Sciatic nerve (tissue), 2 donors: ENCODE data around the gene SLC9A7. TPM values are rescaled to one million over a fixed set of nuclear protein-coding genes. Genes with fewer than 3 reads are reported as not detected.

Source experiments
- ATAC-seq: fragments of 200-7000 bp; cut with Tn5 transposase; one replicate; pipeline ENCODE4 v1.9.1; 2020; ENCODE audit warnings: mild to moderate bottlenecking, moderate library complexity
- DNase-seq: peaks from one replicate; pipeline ENCODE4 v3.0.0-alpha.2; 2020; ENCODE audit warnings: low spot score
- intact Hi-C: fragments of 100-400 bp; cut with DNase I; formaldehyde crosslinking; loops from one replicate; pipeline ENCODE4 v1.14.2; 2022
- total RNA-seq: library from RNA; stranded (reverse); fragmentation: NEBNext Ultra II Directional; extraction: Animal tissue kit (Norgen Biotek cat#: 25700); gene quantifications from one replicate; pipeline ENCODE4 v1.2.1, GENCODE V29; 2021
- donor health status: DM: no; HTN: no; CAD: no.
- donor health status: DM: no; HTN: no; CAD: no.

Gene SLC9A7
- total RNA-seq, 1 donor from 2014 or later, result 6.5 TPM

DNA sequence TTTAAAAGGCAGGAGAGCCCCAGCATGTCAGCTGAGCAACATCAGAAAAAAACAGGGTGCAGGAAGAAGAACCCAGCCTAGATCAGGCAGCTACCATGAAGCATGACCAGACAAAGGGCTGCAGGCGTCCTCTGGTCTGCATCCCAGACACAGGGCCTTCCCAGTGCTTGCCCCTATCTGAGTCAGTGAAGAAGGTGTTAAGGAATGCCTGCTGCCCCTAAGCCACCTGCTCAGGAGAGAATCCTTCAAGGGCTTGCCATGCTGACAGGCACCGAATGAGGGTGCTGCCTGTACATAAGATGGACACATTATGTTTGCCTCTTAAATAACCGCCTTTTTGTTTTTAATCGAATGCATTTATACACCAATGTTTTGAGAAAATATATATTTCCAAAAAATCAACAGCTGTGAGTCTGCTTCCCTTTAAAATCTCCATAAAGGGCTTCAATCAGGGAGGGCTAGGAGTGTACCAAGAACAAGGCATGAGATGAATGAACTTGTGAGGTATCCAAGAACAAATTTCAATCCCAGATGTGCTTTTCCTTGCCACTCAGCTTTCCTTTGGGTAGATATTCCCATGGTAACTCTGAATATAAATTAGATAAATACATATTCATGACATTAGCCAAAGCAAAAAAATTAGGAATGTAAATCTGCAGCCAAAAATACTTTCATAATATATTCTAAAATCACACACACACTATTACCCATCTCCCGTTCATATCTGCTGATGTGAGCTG lies 85.1 kb downstream of the SLC9A7 start:
- ATAC-seq (no peak), DNase-seq (no peak)
- intact Hi-C loops, result no loop called here

GRCh38 chrX:46670316-46670715 lies 88.6 kb downstream of the SLC9A7 start:
- DNase-seq (no peak), ATAC-seq (no peak)
- intact Hi-C loops, result no loop called here

GRCh38 chrX:46666831-46667230 lies 92.1 kb downstream of the SLC9A7 start:
- intact Hi-C loops, result no loop called here
- DNase-seq (no peak), ATAC-seq (no peak)

GRCh38 chrX:46665232-46666152 lies 93.4 kb downstream of the SLC9A7 start:
- intact Hi-C loops, result no loop called here
- ATAC-seq, result no peak
- no peak for DNase-seq

DNA sequence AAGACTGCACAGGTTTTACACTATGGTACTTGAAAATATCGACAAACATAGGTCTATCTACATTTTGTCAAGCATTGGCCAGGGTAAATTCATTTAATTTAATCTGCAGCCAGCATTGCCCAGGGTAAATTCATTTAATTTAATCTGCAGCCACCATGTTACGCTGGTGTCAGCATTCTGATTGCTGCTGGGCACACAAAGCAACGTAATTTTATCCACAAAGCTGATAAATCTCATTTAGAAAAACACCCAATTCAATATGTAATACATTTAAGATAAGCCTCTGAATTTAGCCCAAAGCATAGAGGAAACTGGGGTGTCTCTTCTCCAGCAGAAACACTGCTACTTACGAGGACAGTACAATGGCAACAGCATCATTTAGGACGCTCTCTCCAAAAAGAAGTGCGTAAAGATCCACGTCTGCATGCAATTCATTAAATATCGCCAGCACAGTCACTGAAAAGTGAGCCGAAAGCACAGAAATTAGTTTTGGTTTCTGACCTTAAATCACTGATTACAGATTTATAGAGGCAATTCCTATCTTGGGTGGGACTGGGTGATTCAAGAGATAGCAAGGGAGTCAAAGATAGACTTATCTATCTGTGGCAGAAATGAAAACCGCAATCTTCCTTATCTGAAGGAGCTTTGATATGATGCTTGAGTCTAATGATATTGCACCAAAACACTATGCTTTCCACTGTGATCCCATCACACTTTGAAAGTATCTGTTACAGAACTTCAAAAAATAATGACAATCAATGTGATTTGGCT lies 96.5 kb downstream of the SLC9A7 start:
- intact Hi-C loops, result no loop called here
- no peak for DNase-seq
- ATAC-seq, result no peak

DNA sequence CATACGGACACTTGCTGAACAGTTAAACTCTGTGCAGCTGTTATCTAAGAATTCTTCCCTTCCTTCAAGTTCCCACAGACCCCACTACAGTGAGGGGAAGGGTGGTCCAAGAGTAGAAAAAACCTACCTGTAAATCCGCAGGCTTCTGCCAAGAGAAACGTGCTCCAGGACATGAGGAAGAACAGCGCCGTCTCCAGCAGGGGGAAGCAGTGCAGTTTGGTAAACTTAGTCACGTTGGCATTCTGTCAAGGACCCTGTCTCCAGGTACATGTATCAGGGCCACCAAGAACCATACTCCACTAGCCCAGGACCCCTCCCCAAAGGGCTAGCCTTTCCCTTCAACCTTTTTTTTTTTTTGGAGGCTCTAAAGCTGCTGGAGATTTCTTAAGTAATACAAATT lies 105.4 kb downstream of the SLC9A7 start:
- DNase-seq, result no peak
- no peak for ATAC-seq
- intact Hi-C loops, result no loop called here

DNA sequence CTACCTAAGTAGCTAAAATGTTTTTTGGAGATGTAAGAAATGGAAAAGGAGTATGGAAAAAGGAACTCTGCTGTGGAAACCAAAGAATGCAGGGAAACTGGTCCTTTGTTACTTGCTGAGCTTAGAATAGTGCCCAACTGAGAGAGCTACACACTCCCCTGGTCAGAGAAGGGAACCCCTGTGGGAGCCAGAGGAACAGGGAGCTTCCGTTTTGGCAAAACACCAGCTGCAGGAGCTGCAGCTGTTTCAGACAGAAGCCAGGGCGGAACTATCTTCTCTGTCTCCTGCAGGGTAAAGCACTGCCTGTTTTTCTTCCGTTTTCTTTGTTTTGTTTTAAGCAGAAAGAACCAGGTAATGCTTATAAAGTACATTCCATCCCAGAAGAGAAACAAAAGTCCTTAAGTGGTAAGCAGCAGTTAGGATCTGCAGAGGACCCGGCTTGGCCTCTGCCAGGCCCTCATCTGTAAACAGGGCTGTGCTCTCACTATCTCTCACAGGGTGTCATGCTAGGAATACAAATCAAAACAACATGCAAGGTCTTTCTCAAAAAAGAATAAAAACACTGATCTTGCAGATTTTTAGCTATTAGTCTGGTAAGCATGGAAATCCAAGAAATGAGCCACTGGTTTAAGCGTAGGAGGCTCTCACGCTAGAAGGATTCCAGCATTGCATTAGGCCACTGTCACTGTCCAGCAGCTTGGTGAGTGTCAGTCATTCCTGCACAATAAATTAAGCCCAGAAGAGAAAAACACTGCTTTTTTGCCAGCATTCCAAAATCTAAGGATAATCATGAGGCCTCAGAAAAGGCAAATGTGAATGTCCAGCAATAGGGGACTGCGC lies 109.3 kb downstream of the SLC9A7 start:
- intact Hi-C loops, result no loop called here
- DNase-seq, result no peak
- ATAC-seq, result peak; percentile 81

GRCh38 chrX:46648660-46649059 lies 110.3 kb downstream of the SLC9A7 start:
- no peak for ATAC-seq
- intact Hi-C loops, result no loop called here
- DNase-seq, result no peak

DNA sequence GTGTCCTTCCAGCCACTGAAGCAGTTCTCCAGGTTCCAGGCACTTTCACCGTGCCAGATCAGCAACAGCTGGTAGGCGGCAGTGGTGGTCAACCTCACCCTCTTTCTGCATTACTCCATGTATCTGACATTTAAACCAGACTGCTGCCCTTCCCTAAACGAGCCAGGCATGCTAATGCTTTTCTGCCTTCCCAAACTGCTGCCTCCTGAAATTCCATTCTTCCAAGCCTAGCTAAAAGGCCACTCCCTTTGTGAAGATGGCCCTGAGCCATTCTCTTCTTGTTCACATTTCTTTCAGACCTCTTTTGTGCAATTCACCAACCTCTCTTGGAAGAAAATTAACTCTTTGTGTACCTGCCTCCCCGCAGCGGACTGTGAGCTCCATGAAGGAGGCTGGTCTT lies 111.7 kb downstream of the SLC9A7 start:
- intact Hi-C loops, result no loop called here
- no peak for ATAC-seq

DNA sequence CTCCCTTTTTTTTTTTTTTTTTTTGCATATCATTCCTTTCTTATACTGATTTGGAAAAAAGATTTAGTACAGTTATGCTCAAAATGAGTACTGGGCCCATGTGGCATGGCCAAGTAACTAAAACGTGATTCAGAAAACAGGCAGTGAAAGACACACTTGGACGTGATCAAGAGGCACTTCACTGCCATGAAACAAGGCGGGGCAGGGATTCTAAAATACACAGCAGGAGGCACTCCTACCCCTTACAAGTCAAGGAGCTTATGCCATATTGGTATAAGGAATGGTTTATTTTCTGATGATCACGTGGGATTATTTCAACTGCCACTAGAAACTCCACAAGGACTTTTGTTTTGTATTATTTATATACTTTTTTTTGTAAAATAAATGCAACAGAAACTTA lies 113.3 kb downstream of the SLC9A7 start:
- ATAC-seq (no peak), DNase-seq (no peak)
- intact Hi-C loops, result no loop called here

More for the DNA sequence above, 111.7 kb downstream of the SLC9A7 start:
- no peak for DNase-seq

DNA sequence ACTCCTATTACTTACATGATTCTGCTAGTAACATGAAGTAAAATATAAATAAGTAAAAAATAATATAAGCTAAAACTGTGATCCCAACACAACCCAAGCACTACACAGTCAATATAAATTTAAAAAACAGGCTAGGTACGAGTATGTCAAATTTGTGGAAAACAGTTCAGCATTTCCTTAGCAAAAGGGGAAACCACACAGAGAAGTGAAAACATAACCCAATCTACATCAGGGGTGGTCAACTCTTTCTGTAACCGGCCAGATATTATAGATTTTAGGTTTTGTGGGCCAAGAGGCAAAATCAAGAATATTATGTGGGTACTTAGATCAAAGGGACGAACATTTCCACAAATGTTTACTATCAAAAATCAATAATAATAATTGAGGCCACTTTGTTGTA lies 115.3 kb downstream of the SLC9A7 start:
- ATAC-seq (no peak), DNase-seq (no peak)
- intact Hi-C loops, result no loop called here

DNA sequence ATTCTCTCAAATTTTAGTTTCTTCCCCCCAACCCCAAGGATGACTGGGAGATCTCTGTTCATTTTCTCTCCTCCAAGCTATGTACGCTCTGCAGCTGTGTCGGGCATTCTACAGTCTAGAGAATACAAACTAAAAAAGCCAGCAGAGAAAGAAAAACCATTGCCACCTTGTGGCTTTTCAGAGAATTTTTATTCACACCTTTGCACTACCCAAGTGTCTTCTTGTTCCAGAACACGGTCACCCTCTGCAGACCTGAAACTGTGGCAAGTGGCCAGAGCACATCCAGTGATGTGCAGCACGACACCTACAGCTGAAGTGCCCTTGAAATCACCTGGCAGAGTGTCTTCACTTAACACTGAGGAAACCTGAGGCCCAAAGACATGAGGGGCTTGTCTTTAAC lies 116.8 kb downstream of the SLC9A7 start:
- ATAC-seq, result peak; percentile 75
- no peak for DNase-seq
- intact Hi-C loops, result no loop called here

DNA sequence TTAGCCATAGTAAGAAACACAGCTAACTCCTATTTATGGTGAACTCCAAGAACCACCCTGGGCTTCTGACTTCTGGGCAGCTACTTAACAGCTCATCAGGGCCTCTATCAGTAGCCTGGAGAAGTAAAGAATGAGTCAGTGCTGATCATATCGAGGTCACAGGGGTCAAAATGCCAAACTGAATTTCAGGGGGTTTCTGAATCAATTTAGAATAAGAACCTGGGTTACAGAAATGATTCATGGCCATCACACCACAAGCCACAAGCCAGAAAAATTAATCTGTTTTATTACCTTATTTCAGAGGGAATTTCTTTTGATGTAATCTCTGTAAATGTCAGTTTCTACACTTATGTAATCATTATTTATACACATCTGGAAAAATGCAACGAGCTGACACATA lies 121.0 kb downstream of the SLC9A7 start:
- intact Hi-C loops, result no loop called here
- no peak for ATAC-seq
- DNase-seq, result no peak

DNA sequence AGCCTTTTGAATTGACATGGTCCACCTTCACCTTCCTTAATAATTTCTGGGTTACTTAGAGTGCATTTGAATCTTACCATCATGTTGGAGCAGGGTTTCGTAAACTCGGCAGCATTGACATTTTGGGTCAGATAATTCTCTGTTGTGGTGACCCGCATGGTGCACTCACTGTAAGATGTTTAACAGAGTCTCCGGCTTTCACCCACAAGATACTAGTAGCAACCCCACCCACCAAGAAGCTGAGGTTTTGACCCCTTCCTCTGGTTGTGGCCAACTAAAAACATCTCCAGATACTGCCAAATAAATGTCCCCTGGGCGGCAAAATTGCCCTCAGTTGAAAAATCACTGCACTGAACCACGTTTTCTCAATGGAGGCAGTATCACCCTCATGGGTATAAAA lies 122.7 kb downstream of the SLC9A7 start:
- ATAC-seq (no peak), DNase-seq (no peak)
- intact Hi-C loops, result no loop called here

- no peak for DNase-seq
- ATAC-seq, result no peak
- intact Hi-C loops, result no loop called here
Measured at GRCh38 chrX:46635186-46635585, 123.7 kb downstream of the SLC9A7 start.

- intact Hi-C loops, result no loop called here
- ATAC-seq (no peak), DNase-seq (no peak)
Measured at GRCh38 chrX:46634577-46634976, 124.3 kb downstream of the SLC9A7 start.

GRCh38 chrX:46630141-46630540 lies 128.8 kb downstream of the SLC9A7 start:
- DNase-seq, result no peak
- intact Hi-C loops, result no loop called here
- no peak for ATAC-seq

- no peak for DNase-seq
- intact Hi-C loops, result no loop called here
Measured at GRCh38 chrX:46628460-46629371, 130.2 kb downstream of the SLC9A7 start.

More at GRCh38 chrX:46628460-46629371, 130.2 kb downstream of the SLC9A7 start:
- ATAC-seq, result peak; percentile 85
